H1 (cell line): ENCODE results near the gene ERH. TPM values are rescaled to one million over a fixed set of nuclear protein-coding genes. Genes with fewer than 3 reads are reported as not detected.

Source experiments
- CBX5 ChIP-seq: fragments of 300-800, 300-1000 bp; sonication (generic); IDR thresholded peaks from 2 replicates; pipeline ENCODE4 v1.7.1; 2016; ENCODE audit warnings: antibody characterized with exemption, low read length, low read depth
- SIRT6 ChIP-seq: IDR thresholded peaks from one replicate; pipeline ENCODE4 v1.7.1; 2012; ENCODE audit warnings: low read length, inconsistent platforms
- ZNF274 ChIP-seq: IDR thresholded peaks from 2 replicates; pipeline ENCODE4 v1.7.0; 2012; ENCODE audit warnings: low read length, borderline replicate concordance; ENCODE audit errors: extremely low read depth
- polyA plus RNA-seq, 7 experiments: library from polyadenylated mRNA; depleted of rRNA in 3 of 7; stranded (reverse) in 5 of 7; unstranded in 2 of 7; fragments of >200 nt in 5 of 7; fragments of 200-250 nt in 2 of 7; gene quantifications; 1 replicate in 5 of 7; 2 replicates in 1 of 7; 4 replicates in 1 of 7; pipeline versions ENCODE4 v1.2.1 to v1.2.3, GENCODE V29; 2011 to 2013; ENCODE audit warnings: missing spikeins in 2 of 7, mixed read lengths in 2 of 7
- total RNA-seq: library from RNA; stranded (reverse); fragmentation: NEBNext Ultra II Directional; extraction: Animal tissue kit (Norgen Biotek cat#: 25700); gene quantifications from 2 replicates; pipeline ENCODE4 v1.2.1, GENCODE V29; 2021
- TF ChIP-seq, protein P1 (sequence below): IDR thresholded peaks from 2 replicates; pipeline ENCODE4 v1.6.1; 2011; ENCODE audit warnings: low read depth, mild to moderate bottlenecking, low read length; ENCODE audit not compliant: insufficient read depth

The ERH gene
- total and polyA plus RNA-seq, 2 of the 8 experiments (the other 6 are each of a cell fraction or from before 2014, with no cell fraction given), result 329 to 454 TPM

DNA sequence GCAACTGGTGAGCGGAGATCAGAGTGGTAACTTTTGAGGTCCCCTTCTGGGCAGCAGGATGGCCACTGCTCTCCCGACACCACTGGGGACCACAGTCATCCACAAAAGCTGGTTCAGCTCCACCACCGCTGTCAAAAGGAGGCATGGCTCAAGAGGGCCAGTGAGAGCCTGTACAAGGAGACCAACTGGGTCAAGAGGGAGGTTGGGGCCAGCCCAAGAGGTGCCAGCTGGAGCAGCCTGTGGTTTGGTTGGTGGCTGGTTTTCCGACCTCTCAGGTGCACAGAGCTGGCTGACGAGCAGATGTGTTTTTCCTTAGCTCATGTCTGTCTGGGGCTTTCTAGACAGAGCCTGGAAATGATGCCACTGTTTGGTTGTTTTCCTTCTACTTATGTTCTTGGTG lies 60.1 kb downstream of the ERH start (continued):
- TF ChIP-seq, protein P1, sequence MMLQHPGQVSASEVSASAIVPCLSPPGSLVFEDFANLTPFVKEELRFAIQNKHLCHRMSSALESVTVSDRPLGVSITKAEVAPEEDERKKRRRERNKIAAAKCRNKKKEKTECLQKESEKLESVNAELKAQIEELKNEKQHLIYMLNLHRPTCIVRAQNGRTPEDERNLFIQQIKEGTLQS, result no peak
- no peak for TF ChIP-seq SIRT6
- no peak for TF ChIP-seq ZNF274
- no peak for TF ChIP-seq CBX5
